ACC112 (cell line): Measurements from ENCODE around the gene MCTP1.
"Not testable (repeated sequence)": the region's sequence is repeated elsewhere in the genome, so short reads cannot be mapped to it uniquely, and the experiment has no call there.

Experiments used
- H2AFZ ChIP-seq: fragments of 200-600 bp; sonication (generic); one replicate; pipeline ENCODE4 v1.6.0; 2017; ENCODE audit warnings: antibody characterized with exemption, low read length; ENCODE audit not compliant: unreplicated experiment
- H3K27ac ChIP-seq: fragments of 200-600 bp; sonication (generic); 2 replicates; pipeline ENCODE4 v1.5.1; 2014; ENCODE audit warnings: low read depth, mild to moderate bottlenecking, antibody characterized with exemption, low read length, moderate library complexity
- H3K27me3 ChIP-seq: fragments of 200-600 bp; sonication (generic); 2 replicates; pipeline ENCODE4 v1.6.1; 2014; ENCODE audit warnings: mild to moderate bottlenecking, antibody characterized with exemption, low read length, moderate library complexity, mixed read lengths; ENCODE audit not compliant: insufficient read depth
- H3K36me3 ChIP-seq: fragments of 200-600 bp; sonication (generic); 2 replicates; pipeline ENCODE4 v1.6.1; 2016; ENCODE audit warnings: mild to moderate bottlenecking, antibody characterized with exemption, low read length, moderate library complexity, mixed read lengths; ENCODE audit not compliant: insufficient read depth
- H3K4me1 ChIP-seq: fragments of 200-600 bp; sonication (generic); one replicate; pipeline ENCODE4 v1.6.1; 2016; ENCODE audit warnings: low read length, mixed read lengths; ENCODE audit not compliant: insufficient read depth, unreplicated experiment, control insufficient read depth
- H3K4me3 ChIP-seq: fragments of 200-600 bp; sonication (generic); 2 replicates; pipeline ENCODE4 v1.5.1; 2014; ENCODE audit warnings: mild to moderate bottlenecking, low read depth, low read length
- H3K79me2 ChIP-seq: fragments of 200-600 bp; sonication (generic); one replicate; pipeline ENCODE4 v1.6.0; 2016; ENCODE audit warnings: low read length; ENCODE audit not compliant: control insufficient read depth, unreplicated experiment, insufficient read depth

The MCTP1 gene

GRCh38 chr5:95159603-95160002, 125.3 kb downstream of the MCTP1 start:
- Histone ChIP-seq H3K27ac (no peak overlapping the region), H3K79me2 (no peaks in the 10 kb centered on the region), H3K4me3 (no peak overlapping the region), H3K36me3 (no peaks in the 10 kb centered on the region), H2AFZ (no peak overlapping the region), H3K27me3 (no peaks in the 10 kb centered on the region), H3K4me1 (no peaks in the 10 kb centered on the region)

GRCh38 chr5:95155888-95156287, 129.0 kb downstream of the MCTP1 start:
- no peaks in the 10 kb centered on the region for H3K4me1 ChIP-seq
- H3K4me3 ChIP-seq: no peak overlapping the region
- H3K27ac ChIP-seq: no peak overlapping the region
- H3K79me2 ChIP-seq: no peaks in the 10 kb centered on the region
- H3K27me3 ChIP-seq: no peaks in the 10 kb centered on the region
- H2AFZ ChIP-seq: no peak overlapping the region
- H3K36me3 ChIP-seq: no peaks in the 10 kb centered on the region

DNA sequence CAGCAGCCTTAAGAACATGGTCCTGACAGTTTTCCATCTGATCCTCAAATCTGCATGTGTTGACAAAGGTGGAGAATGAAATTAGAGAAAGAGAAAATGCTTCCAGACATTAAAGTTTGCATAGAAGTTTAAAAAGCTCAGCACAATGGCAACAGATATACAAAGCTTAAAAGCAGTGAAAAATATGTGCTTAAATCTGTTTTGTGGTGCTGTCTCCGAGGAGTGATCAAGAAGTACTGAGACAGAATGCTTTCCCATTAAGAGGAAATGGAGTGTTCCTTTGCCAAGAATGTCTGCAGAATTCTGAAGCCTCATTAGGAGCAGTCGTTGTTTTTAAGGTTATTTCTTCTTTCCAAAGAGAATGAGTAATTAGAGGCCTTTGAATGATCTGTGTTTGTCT, 131.4 kb downstream of the MCTP1 start:
- no peaks in the 10 kb centered on the region for H3K79me2 ChIP-seq

GRCh38 chr5:95152535-95152934, 132.4 kb downstream of the MCTP1 start:
- Histone ChIP-seq H3K27ac (no peak overlapping the region), H3K27me3 (no peaks in the 10 kb centered on the region), H3K79me2 (no peaks in the 10 kb centered on the region), H3K4me3 (peak overlapping the region; percentile 24; the same call in 1 of the 2 replicates), H3K4me1 (no peaks in the 10 kb centered on the region), H2AFZ (peak overlapping the region; percentile 16), H3K36me3 (no peaks in the 10 kb centered on the region)

More for the DNA sequence above, 131.4 kb downstream of the MCTP1 start:
- H3K27ac ChIP-seq: no peak overlapping the region
- no peaks in the 10 kb centered on the region for H3K27me3 ChIP-seq
- H3K36me3 ChIP-seq: no peaks in the 10 kb centered on the region
- H3K4me1 ChIP-seq: no peaks in the 10 kb centered on the region
- no peak overlapping the region for H3K4me3 ChIP-seq
- peak overlapping the region; percentile 11 for H2AFZ ChIP-seq

DNA sequence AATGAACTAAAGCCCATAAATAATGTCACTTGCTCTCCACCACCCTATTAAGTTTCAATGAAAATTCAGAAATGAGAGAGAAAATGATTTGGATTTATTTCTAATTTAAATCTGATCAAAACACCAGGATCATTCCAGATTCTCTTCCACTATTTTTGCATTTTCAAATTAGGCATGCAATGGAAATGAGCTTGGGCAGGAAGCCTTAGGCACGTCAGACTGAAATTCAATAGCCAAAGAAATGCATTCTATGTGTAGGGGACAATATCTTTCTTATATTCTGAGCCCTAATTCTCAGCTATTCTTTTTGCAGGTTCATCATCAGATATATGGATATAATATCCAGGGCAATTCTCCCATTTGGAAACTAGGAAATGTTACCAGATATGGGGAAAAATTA, 132.8 kb downstream of the MCTP1 start:
- H3K79me2 ChIP-seq: no peaks in the 10 kb centered on the region
- no peaks in the 10 kb centered on the region for H3K36me3 ChIP-seq
- peak overlapping the region; percentile 16 for H2AFZ ChIP-seq
- no peak overlapping the region for H3K27ac ChIP-seq
- no peaks in the 10 kb centered on the region for H3K4me1 ChIP-seq
- no peaks in the 10 kb centered on the region for H3K27me3 ChIP-seq
- H3K4me3 ChIP-seq: peak overlapping the region; percentile 24; the same call in 1 of the 2 replicates

DNA sequence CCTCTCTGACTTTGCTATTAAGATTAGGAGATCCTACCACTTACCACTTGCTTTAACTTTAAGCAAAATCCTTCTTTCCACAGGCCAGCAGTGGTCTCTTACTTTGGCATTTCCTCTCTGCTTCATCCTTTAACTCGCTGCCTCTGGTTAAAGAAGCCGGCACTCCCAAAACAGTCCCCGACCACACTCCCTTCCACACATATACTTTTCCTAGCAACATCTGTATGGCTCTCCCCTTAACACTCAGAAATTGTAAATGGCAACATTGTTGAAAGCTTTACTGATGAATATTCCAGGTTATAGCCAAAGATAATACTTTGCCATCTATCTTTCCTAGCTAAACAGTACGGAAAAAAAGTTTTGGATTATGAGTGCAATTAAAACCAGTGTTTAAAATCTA, 133.2 kb downstream of the MCTP1 start:
- Histone ChIP-seq H3K27me3 (no peaks in the 10 kb centered on the region), H3K36me3 (no peaks in the 10 kb centered on the region), H3K27ac (no peak overlapping the region), H3K4me1 (no peaks in the 10 kb centered on the region), H3K79me2 (no peaks in the 10 kb centered on the region), H3K4me3 (no peak overlapping the region), H2AFZ (no peak overlapping the region)

GRCh38 chr5:95149387-95149786, 135.5 kb downstream of the MCTP1 start:
- H3K36me3 ChIP-seq: no peaks in the 10 kb centered on the region
- no peaks in the 10 kb centered on the region for H3K79me2 ChIP-seq

GRCh38 chr5:95148453-95148852, 136.4 kb downstream of the MCTP1 start:
- Histone ChIP-seq H3K4me3 (no peak overlapping the region), H2AFZ (no peak overlapping the region), H3K36me3 (no peaks in the 10 kb centered on the region), H3K27ac (no peak overlapping the region), H3K79me2 (no peaks in the 10 kb centered on the region), H3K27me3 (no peaks in the 10 kb centered on the region), H3K4me1 (no peaks in the 10 kb centered on the region)

More at GRCh38 chr5:95149387-95149786, 135.5 kb downstream of the MCTP1 start:
- no peak overlapping the region for H3K27ac ChIP-seq
- no peak overlapping the region for H2AFZ ChIP-seq
- H3K4me1 ChIP-seq: no peaks in the 10 kb centered on the region
- no peaks in the 10 kb centered on the region for H3K27me3 ChIP-seq
- no peak overlapping the region for H3K4me3 ChIP-seq

DNA sequence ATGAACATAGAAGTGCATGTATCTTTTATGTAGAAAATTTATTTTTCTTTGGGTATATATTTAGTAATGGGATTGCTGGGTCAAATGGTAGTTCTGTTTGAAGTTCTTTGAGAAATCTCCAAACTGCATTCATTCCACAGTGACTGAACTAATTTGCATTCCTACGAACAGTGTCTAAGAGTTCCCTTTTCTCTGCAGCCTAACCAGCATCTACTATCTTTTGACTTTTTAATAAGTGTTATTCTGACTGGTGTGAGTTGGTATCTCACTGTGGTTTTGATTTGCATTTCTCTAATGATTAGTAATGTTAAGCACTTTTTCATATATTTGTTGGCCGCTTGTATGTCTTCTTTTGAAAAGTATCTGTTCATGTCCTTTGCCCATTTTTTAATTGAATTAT, 141.0 kb downstream of the MCTP1 start:
- H3K4me3 ChIP-seq, H3K27ac ChIP-seq, H3K36me3 ChIP-seq, H2AFZ ChIP-seq, H3K27me3 ChIP-seq, H3K4me1 ChIP-seq, H3K79me2 ChIP-seq: not testable (repeated sequence)

DNA sequence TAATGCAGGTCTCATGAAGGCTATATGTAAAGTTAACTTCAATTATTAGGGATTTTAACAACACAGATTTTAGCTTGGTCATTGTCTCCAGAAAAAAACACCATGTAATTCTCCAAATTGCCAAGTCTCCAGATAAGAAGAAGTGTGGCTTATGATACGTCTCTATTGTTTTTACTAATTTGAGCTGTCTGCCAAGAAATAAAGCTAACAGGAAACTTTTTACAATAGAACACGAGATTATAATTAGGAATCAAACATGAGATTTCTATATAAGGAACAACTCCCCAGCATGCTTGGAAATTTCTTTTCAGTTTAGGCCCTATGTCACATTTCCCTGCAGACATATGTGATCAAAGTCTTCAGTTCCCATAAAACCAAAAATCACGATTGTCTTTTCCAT, 142.7 kb downstream of the MCTP1 start:
- H3K79me2 ChIP-seq: no peaks in the 10 kb centered on the region
- H3K4me1 ChIP-seq: no peaks in the 10 kb centered on the region
- H3K27me3 ChIP-seq: no peaks in the 10 kb centered on the region
- H2AFZ ChIP-seq: no peak overlapping the region
- H3K27ac ChIP-seq: no peak overlapping the region
- H3K36me3 ChIP-seq: no peaks in the 10 kb centered on the region
- no peak overlapping the region for H3K4me3 ChIP-seq

GRCh38 chr5:95141141-95141540, 143.8 kb downstream of the MCTP1 start:
- Histone ChIP-seq H3K27ac (no peak overlapping the region), H3K4me1 (no peaks in the 10 kb centered on the region), H3K36me3 (no peaks in the 10 kb centered on the region), H3K4me3 (no peak overlapping the region), H2AFZ (no peak overlapping the region), H3K79me2 (no peaks in the 10 kb centered on the region), H3K27me3 (no peaks in the 10 kb centered on the region; the same call in 1 of the 2 replicates)
